ENCODE data around the gene TSC1. TPM values are rescaled to one million over a fixed set of nuclear protein-coding genes. Genes with fewer than 3 reads are reported as not detected.

TSC1 gene
- total and polyA plus RNA-seq, 2 experiments from 2014 or later = 23.7 to 48.0 TPM

DNA sequence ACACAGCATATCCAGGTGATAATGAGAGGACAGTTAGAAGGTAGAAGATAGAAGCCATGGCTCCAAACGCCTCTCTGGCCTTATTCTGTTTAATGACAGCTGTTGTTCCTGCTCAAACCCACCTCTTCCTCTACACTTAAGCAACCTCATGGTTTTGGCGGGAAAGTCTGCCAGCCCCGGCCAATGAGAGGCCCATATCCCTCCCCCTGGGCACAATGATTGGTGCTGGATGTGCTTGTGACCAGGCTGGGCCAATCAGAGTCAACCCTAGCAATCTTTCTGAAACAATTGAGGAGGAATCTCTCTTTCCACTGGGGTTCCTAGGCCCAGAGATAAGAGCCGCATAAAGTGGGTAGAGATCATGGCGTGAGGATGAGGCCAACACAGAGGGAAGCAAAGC is 29.3 kb upstream of the TSC1 start (continued):
- TF ChIP-seq, protein P1, sequence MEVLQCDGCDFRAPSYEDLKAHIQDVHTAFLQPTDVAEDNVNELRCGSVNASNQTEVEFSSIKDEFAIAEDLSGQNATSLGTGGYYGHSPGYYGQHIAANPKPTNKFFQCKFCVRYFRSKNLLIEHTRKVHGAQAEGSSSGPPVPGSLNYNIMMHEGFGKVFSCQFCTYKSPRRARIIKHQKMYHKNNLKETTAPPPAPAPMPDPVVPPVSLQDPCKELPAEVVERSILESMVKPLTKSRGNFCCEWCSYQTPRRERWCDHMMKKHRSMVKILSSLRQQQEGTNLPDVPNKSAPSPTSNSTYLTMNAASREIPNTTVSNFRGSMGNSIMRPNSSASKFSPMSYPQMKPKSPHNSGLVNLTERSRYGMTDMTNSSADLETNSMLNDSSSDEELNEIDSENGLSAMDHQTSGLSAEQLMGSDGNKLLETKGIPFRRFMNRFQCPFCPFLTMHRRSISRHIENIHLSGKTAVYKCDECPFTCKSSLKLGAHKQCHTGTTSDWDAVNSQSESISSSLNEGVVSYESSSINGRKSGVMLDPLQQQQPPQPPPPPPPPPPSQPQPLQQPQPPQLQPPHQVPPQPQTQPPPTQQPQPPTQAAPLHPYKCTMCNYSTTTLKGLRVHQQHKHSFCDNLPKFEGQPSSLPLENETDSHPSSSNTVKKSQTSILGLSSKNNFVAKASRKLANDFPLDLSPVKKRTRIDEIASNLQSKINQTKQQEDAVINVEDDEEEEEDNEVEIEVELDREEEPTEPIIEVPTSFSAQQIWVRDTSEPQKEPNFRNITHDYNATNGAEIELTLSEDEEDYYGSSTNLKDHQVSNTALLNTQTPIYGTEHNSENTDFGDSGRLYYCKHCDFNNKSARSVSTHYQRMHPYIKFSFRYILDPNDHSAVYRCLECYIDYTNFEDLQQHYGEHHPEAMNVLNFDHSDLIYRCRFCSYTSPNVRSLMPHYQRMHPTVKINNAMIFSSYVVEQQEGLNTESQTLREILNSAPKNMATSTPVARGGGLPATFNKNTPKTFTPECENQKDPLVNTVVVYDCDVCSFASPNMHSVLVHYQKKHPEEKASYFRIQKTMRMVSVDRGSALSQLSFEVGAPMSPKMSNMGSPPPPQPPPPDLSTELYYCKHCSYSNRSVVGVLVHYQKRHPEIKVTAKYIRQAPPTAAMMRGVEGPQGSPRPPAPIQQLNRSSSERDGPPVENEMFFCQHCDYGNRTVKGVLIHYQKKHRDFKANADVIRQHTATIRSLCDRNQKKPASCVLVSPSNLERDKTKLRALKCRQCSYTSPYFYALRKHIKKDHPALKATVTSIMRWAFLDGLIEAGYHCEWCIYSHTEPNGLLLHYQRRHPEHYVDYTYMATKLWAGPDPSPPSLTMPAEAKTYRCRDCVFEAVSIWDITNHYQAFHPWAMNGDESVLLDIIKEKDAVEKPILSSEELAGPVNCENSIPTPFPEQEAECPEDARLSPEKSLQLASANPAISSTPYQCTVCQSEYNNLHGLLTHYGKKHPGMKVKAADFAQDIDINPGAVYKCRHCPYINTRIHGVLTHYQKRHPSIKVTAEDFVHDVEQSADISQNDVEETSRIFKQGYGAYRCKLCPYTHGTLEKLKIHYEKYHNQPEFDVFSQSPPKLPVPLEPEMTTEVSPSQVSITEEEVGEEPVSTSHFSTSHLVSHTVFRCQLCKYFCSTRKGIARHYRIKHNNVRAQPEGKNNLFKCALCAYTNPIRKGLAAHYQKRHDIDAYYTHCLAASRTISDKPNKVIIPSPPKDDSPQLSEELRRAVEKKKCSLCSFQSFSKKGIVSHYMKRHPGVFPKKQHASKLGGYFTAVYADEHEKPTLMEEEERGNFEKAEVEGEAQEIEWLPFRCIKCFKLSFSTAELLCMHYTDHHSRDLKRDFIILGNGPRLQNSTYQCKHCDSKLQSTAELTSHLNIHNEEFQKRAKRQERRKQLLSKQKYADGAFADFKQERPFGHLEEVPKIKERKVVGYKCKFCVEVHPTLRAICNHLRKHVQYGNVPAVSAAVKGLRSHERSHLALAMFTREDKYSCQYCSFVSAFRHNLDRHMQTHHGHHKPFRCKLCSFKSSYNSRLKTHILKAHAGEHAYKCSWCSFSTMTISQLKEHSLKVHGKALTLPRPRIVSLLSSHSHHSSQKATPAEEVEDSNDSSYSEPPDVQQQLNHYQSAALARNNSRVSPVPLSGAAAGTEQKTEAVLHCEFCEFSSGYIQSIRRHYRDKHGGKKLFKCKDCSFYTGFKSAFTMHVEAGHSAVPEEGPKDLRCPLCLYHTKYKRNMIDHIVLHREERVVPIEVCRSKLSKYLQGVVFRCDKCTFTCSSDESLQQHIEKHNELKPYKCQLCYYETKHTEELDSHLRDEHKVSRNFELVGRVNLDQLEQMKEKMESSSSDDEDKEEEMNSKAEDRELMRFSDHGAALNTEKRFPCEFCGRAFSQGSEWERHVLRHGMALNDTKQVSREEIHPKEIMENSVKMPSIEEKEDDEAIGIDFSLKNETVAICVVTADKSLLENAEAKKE (CRISPR knock-in tag; IDR thresholded peaks at IDR 0.05) = no peak
- TF ChIP-seq STAT1 (IDR thresholded peaks at IDR 0.05; ENCODE audit: unreplicated experiment) (no peak), EZH2phosphoT487 (IDR thresholded peaks at IDR 0.05; ENCODE audit: unreplicated experiment) (no peak)
- TF ChIP-seq, protein P2, sequence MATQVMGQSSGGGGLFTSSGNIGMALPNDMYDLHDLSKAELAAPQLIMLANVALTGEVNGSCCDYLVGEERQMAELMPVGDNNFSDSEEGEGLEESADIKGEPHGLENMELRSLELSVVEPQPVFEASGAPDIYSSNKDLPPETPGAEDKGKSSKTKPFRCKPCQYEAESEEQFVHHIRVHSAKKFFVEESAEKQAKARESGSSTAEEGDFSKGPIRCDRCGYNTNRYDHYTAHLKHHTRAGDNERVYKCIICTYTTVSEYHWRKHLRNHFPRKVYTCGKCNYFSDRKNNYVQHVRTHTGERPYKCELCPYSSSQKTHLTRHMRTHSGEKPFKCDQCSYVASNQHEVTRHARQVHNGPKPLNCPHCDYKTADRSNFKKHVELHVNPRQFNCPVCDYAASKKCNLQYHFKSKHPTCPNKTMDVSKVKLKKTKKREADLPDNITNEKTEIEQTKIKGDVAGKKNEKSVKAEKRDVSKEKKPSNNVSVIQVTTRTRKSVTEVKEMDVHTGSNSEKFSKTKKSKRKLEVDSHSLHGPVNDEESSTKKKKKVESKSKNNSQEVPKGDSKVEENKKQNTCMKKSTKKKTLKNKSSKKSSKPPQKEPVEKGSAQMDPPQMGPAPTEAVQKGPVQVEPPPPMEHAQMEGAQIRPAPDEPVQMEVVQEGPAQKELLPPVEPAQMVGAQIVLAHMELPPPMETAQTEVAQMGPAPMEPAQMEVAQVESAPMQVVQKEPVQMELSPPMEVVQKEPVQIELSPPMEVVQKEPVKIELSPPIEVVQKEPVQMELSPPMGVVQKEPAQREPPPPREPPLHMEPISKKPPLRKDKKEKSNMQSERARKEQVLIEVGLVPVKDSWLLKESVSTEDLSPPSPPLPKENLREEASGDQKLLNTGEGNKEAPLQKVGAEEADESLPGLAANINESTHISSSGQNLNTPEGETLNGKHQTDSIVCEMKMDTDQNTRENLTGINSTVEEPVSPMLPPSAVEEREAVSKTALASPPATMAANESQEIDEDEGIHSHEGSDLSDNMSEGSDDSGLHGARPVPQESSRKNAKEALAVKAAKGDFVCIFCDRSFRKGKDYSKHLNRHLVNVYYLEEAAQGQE (IDR thresholded peaks at IDR 0.05; ENCODE audit: unreplicated experiment) = no peak

DNA sequence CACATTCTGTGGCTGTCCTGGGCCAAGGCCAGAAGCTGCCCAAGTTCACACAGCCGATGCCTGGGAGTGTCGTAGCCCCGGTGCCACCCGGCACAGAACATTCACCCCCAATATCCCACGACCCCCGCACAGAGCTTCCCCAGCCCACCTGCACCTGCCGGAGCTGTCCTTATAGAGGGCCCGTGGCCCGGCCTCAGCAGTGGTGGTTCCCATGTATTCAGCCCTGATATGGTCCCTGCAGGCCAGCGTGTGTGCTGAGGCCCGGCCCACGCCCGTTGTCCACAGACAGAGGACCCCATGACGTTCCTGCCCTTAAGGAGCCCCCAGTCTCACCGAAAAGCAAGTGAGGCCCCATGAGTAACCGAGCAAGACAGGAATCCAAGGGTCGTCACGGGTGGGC is 28.8 kb upstream of the TSC1 start:
- H3K27me3 Mint-ChIP-seq (ENCODE audit: insufficient read depth, low read depth, poor library complexity) = peaks cover 22% of the 10 kb centered on the region
- Histone ChIP-seq H3K4me1 (ENCODE audit: insufficient read depth) (peaks cover 4% of the 10 kb centered on the region; the same call in 1 of the 2 replicates), H3K27ac (ENCODE audit: low read depth) (no peak overlapping the region), H3K27me3 (ENCODE audit: insufficient read depth) (peaks cover 8% of the 10 kb centered on the region), H3F3A (replicated peaks; ENCODE audit: low read depth) (no peaks in the 10 kb centered on the region), H3K36me3 (ENCODE audit: insufficient read depth) (no peaks in the 10 kb centered on the region), H3K9me2 (ENCODE audit: insufficient read depth) (no peaks in the 10 kb centered on the region), H3K4me3 (no peak overlapping the region), H4K20me1 (replicated peaks; ENCODE audit: insufficient read depth) (0 out of 2 replicates have a peak, but pooled peaks cover under 1% of the 10 kb centered on the region), H2AFZ (no peak overlapping the region), H3K4me2 (no peak overlapping the region), H3K79me2 (replicated peaks; ENCODE audit: insufficient read depth) (no peaks in the 10 kb centered on the region)
- no peak for DNase-seq (ENCODE audit: low spot score)
- no peak for ATAC-seq
- H3K4me3 Mint-ChIP-seq = no peak overlapping the region
- H3K27ac Mint-ChIP-seq = no peak overlapping the region
- no peaks in the 10 kb centered on the region for H3K36me3 Mint-ChIP-seq (ENCODE audit: low read depth)
- no peaks in the 10 kb centered on the region; the same call in 2 of the 3 replicates for H3K9me3 Mint-ChIP-seq
- H3K4me1 Mint-ChIP-seq = peaks cover 10% of the 10 kb centered on the region; the same call in 2 of the 3 replicates
- TF ChIP-seq STAT1 (IDR thresholded peaks at IDR 0.05; ENCODE audit: unreplicated experiment) = no peak
- TF ChIP-seq, protein P3, sequence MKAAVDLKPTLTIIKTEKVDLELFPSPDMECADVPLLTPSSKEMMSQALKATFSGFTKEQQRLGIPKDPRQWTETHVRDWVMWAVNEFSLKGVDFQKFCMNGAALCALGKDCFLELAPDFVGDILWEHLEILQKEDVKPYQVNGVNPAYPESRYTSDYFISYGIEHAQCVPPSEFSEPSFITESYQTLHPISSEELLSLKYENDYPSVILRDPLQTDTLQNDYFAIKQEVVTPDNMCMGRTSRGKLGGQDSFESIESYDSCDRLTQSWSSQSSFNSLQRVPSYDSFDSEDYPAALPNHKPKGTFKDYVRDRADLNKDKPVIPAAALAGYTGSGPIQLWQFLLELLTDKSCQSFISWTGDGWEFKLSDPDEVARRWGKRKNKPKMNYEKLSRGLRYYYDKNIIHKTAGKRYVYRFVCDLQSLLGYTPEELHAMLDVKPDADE (IDR thresholded peaks at IDR 0.05) = no peak
- TF ChIP-seq POLR2AphosphoS5 (IDR thresholded peaks at IDR 0.05; ENCODE audit: low read depth) = no peak

Data from GM23338 (cell line).